CD4-positive, alpha-beta T cell treated with Interleukin-6 at 100 ng/mL for 8 hours (primary cell): Measurements from ENCODE around the gene XRCC5.
A peak's percentile ranks its signal among the peaks of the same experiment; 100 is the strongest.
"Not testable (repeated sequence)": the region's sequence is repeated elsewhere in the genome, so short reads cannot be mapped to it uniquely, and the experiment has no call there.

Experiments
- DNase-seq: peaks from one replicate; pipeline ENCODE4 v3.0.0-alpha.2; 2020; ENCODE audit warnings: mixed read lengths, low spot score

The XRCC5 gene

DNA sequence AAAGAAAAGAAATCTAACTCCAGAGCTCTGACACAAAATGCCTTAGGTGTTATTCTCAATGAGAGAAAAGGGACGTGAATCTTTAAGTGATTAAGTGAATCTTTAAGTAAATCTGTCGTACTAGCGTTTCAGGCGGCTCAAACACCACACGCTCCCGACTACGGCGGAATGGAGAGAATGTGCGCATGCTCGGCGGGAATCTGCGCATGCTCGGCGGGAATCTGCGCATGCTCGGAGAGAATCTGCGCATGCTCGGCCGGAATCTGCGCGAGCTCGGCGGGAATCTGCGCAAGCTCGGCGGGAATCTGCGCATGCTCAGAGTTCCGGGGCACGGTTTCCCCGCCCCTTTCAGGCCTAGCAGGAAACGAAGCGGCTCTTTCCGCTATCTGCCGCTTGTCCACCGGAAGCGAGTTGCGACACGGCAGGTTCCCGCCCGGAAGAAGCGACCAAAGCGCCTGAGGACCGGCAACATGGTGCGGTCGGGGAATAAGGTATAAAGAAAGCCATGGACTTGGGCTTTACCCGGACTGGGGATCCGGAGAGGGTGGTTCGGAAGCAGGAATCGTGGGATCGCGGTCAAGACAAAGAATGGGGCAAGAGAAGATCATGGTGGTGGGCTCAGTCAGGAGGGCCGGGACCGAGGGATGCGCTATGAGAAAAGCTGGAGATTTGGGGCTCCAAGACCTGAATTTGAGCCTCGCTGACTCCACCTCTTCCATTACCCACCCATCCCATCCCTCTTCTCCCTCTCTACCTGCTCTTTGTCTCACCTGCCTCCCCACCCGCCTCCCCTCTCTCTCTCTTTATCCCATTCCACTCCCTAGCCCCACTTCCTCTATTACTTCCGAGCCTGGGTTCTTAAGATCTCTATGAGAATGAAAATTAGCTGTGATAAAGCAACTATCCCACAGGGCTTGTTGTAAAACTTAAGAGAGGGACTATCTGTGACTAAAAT is at the start of gene XRCC5:
XRCC5 (plus strand) TSS at position 382 of the 955 bp plus-strand sequence; CDS start at position 471, 89 bp downstream.
- DNase-seq = peak; percentile 98

DNA sequence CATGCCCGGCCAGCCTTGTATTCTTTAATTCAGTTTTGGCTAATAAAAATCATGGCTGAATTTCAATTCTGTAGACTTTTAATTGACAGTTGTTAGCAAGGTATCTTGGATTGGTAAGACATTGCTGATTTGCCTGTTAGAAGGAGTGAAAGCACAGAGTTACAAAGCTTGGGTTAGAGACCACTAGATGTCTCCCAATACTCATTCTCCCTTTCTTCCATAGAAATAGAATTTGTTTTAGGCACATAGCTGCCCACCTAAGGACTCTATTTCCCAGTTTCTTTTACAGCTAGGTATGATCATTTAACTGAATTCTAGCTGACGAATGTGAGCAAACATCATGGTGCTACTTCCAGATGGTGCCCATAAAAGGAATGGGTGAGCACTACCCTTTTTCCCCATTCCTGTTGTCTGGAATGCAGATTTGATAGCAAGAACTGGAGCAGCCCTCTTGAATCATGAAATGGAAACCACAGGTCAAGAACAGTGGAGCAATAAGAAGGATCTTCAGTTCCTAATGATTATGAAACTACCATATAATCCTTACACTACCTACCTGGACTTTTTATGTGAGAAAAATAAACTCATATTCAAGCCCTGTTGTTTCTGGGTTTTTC is 45.0 kb upstream of the XRCC5 start:
- DNase-seq = no peak

DNA sequence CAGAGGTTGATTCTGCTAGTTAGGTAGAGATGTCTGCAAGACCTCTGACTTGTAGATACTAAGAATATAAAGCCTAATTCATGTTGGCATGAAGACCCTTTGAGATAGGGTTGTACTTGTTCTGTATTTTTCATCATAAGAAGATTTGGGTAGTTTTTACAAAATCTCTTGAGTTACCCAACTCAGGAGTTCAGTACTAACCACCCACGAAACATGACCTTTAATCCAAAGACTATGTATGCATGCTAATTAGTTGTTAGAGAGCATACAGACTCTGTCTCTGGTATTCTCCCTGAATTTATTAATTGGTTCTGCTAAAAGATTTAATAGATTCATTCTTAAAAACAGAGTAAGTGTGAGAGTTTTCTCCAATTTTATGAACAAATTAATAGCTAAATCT is 44.5 kb upstream of the XRCC5 start:
- no peak for DNase-seq

DNA sequence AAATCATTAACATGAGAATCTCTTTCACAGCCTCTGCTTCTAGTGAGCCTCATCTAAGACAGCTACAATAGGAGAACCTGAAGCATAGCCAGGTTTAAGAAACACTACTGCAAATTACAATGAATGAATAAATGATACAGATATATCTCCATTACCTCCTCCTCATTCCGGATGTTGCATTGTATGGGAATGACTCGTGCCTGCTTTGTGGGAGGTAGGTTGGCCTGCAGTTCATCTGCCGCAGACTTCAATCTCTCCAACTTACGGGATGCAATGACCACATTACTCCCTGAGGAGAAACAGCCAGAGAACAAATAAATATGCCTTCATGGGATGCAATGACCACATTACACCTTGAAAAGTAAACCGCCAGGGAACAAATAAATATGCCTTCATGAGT is 42.9 kb upstream of the XRCC5 start:
- DNase-seq = no peak

DNA sequence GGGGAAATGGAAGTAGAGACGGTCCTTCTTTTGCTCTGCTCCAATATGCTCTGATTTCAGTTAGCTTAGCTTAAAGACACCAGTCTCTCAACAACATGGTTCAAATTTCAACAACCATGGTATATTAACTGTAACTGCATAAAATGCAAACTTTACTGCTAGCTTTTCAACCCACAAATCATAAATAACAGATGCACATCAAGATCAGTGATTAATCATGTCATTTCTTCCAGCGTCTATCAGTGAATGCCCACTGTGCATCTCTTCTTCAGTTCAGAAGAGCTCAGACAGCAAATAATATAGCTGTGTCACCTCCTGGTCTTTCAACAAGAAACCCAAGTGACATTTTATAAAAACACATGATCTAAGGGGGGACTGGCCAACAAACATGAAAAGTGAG is 40.1 kb upstream of the XRCC5 start:
- no peak for DNase-seq

DNA sequence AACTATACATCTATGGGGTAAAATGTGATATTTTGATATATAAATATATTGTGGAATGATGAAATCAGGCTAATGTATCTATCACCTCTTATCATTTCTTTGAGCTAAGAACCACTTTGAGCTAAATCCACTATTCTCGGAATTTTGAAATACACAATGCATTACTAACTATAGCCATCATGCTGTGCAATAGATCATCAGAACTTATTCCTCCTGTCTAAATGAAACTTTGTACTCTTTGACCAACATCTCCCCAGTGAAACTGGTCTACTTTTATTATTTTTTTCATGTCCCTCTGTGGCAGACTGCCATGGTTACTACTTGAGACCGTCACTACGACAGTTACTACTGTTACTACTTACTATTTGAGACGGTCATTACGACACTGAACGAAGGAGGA is 39.0 kb upstream of the XRCC5 start:
- DNase-seq = no peak

DNA sequence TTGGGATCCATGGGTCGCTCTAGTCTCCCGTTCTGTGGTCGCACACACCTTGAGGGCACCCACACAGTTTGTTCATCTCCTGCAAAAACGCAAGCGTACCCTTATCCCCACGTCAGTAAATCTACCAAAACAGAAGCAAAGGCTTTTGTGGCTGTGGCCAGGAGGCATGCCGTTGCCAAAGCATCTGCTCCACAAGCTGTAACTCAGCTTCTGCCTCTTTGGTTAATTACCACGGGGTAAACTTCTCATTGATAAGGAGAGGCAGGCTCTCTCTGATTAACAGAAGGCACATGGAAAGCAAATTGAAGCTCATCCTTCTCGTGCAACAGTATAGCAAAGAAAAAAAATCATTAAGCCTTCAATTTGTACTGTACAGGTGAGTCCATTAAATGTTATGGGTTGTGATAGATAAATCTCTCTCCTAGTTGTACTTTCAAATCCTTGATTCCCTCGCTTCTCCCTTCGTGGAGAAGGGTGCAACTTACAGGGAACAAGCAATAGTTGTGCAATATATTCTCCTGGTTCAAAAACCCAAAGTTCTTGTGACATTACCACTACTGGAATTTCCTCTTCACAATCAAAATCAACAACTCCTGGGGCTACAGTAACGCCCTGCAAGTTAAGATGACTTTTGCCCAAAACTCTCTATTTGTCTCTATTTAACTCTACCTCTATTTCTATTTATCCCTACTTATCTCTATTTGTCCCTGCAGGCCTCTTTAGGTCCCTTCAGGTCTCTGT is 37.9 kb upstream of the XRCC5 start:
- DNase-seq = no peak

DNA sequence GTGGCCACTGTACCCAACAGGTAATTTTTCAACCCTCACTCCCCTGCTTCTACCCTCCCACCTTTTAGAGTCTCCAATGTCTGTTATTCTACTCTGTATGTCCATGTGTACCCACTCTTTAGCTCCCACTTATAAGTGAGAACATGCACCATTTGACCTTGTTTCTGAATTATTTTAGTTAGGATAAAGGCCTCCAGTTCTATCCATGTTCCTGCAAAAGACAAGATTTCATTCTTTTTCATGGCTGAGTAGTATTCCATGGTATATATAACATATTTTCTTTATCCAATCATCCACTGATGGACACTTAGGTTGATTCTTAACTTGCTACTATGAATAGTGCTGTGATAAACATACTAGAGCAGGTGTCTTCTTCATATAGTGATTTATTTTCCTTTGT is 36.7 kb upstream of the XRCC5 start:
- no peak for DNase-seq

DNA sequence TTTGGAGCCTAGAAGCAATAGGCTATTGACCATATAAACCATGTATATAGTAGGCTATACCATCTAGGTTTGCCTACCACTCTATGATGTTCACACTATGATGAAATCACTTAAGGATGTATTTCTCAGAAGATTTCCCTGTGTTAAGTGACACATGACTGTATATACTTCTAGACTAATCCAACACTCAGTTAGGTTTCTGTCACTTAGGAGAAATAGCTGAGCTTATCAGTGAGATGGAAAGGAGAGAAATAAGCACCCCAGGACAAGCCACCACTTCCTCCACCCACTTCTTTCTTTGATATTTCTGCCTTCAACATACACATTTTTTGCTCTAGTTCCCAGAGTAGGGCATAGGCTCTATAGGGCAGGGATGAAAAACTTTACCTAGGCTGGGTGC is 35.4 kb upstream of the XRCC5 start:
- no peak for DNase-seq

DNA sequence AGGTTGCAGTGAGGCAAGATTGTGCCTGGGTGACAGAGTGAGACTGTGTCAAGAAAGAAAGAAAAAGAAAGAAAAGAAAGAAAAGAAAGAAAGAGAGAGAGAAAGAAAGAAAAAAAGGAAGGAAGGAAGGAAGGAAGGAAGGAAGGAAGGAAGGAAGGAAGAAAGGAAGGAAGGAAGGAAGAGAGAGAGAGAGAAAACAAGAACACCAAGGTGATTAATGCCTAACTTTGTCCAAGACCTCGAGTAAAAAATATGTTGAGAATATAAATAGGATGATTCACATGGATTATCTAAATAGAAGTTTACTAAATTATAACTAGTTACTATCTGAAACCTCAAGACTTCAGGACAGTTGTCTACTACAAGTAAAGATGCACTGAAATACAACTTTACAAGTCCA is 34.8 kb upstream of the XRCC5 start:
- DNase-seq = no peak

DNA sequence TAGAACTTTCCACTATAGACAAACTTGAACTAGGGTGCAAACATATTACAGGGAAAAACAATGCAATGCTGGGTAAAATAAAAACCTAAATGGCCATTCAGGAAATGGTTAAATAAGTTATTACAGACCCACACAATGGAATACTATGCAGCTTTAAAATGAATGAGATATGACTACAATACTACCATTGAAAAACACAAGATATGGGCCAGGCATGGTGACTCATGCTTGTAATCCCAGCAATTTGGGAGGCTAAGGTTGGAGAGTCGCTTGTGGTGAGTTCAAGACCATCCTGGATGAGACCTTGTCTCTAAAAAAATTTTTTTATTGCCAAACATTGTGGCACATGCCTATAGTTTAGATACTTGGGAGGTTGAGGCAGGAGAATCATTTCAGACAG is 34.4 kb upstream of the XRCC5 start:
- no peak for DNase-seq

DNA sequence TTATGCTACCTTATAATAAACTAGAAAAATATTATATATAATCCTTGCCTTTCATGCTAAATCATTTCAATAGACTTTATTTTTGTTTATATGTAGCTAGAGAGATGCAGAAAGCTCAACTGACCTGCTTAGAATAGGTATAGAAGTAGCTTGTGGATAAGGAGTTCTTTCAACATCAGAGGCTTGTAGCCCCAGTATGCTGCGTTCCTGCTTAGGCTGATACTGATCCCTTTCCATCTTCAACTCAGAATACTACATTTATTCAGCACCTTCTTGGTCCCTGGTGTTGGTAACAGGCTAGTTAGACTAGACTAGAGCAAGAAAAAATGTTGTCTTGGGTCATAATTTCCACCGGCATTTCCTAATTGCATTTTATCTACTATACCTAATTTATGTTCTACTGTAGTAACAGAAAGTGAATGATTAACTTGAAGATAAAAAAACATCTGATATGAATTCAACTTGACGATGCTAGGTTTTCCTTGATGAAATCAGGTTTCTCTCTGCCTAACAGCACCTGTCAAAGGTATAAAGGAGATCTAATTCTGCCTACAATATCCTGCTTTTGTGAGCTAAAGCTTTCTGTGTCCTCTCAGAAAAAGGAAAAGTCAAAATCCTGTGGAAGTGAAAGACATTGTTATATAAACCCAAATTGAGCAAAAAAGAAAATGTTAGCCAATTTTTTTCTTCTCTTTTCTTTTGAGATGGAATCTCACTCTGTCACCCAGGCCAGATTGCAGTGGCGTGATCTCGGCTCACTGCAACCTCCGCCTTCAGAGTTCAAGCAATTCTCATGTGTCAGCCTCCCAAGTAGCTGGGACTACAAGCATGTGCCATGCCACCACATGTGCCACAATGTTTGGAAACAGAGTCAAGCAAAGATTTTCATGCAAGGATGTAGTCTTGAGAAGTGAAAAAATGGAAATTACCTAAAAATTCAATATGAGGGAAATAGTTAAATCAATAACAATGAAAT is 33.4 kb upstream of the XRCC5 start:
- DNase-seq = no peak

DNA sequence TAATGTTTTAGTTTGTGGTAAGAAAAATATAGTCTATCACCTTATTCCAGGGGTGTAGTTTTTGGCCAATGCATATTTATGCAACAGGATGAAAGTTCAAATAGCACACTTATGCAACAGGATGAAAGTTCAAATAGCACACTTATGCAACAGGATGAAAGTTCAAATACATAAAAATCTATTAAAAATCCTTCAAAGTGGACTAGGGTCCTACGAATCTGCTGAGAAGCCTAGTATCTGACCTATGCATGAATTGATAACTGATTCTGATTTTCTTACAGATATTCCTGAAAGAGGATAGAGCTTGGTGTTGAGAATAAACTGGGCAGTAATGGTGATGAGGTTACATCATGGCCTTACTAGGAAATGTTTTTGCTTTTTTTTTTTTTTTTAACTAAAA is 30.4 kb upstream of the XRCC5 start:
- no peak for DNase-seq

DNA sequence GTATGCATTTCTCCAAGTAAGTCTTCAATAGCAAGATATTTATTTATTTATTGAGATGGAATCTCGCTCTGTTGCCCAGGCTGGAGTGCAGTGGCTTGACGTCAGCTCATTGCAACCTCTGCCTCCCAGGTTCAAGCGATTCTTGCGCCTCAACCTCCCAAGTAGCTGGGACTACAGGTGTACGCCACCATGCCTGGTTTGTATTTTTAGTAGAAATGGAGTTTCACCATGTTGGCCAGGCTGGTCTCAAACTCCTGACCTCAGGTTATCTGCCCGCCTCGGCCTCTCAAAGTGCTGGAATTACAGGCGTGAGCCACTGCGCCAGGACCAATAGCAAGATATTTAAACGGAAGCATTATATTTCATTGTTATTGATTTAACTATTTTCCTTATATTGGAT is 29.1 kb upstream of the XRCC5 start:
- DNase-seq = not testable (repeated sequence)

DNA sequence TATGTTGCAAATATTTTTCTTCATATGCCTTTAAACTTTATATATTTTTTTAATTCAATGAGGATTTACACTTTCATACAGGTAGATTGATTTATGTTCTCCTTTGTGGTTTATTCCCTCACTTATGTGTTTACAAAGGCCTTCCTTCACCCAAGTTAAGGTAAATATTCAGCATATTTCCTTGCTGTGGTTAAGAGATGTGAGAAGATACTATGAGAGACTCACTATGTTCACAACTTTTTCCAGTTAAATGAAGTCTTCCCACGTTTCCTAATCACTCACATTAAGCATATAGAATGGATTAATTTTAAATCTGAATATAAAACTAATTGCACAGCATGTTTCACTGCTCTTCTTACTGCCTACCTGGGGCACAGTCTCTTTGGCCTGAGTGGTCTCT is 28.1 kb upstream of the XRCC5 start:
- DNase-seq = no peak

DNA sequence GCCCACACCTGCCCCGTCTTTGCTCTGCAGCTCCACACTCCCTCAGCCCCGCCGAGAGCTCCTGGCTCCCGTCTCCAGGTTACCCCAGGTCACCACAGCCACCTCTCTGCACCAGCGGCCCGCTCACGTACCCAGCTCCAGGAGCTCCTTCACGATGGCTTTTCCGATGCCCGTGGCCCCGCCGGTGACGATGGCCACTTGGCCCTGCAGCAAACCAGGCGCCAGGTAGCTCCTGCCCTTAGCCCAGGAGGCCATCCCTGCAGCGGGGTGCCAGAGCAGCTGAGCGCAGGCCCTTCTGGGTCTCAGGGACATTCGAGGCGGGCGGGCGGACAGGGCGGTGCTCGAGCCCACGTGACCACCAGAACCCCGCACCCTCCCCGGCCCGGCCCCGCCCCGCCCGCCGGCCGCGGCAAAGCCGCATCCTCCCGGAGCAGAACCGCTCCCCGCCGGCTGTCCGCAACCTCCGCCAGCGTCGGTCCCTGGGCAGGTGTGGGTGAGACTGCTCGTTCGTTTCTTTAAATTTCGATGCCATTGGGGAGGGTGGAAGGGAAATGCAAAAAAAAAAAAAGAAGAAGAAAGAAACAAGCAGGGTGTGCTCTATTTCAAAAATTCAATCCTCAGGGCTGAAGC is 27.5 kb upstream of the XRCC5 start, which contains the start of the genes PECR and TMEM169:
PECR (minus strand) TSS at position 323 of the 630 bp plus-strand sequence; CDS start at position 255, 68 bp downstream.
TMEM169 (plus strand) TSS at position 433 of the 630 bp plus-strand sequence. CDS start 14,045 bp downstream, outside the sequence.
- peak; percentile 71 for DNase-seq

DNA sequence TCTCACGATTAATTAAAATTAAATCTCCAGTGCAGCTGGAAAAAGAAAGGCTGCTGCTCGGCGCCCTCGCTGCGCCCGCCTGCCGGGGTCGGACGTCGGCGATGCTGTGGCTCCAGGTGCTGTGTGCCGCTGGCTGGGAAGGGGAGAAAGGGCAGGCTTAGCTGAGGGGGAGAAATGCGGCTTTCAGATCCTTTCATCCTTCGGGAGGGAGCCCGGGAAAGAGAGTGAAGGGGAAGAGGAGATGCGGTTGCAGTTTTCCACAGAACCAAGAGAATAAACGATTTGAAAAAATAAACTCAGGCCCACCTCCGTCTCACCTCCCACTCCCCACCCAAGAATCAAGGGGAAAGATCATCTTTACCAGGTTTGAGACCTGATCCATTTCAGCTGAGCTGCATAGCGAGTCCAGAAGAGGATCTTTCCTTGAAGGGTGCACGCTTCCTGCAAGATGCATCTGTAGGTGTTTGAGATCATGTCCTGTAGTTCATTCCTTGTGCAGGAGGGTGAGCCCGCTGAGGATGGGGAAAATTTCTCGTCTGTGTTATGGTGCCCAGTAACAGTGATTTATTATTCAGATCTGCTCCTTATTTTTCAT is 26.9 kb upstream of the XRCC5 start:
- DNase-seq = no peak

DNA sequence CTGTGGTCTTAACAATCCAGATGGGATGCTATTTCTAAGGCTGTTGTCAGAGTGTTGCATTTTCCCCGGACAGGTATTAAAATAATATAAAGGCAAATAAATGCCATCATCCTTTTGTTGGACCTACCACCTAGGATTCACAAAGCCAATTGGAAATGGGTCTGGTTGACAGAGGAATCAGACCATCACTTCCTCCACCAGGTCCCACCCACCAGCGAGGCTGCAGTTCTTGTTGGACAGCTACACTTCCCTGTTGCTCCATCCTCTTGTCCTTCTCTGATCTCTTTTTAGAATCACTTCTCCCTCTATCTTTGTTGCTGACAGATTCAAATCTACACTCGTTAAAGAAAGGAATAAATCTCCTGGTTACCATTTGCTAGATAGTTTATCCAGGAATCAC is 26.3 kb upstream of the XRCC5 start:
- DNase-seq = no peak

DNA sequence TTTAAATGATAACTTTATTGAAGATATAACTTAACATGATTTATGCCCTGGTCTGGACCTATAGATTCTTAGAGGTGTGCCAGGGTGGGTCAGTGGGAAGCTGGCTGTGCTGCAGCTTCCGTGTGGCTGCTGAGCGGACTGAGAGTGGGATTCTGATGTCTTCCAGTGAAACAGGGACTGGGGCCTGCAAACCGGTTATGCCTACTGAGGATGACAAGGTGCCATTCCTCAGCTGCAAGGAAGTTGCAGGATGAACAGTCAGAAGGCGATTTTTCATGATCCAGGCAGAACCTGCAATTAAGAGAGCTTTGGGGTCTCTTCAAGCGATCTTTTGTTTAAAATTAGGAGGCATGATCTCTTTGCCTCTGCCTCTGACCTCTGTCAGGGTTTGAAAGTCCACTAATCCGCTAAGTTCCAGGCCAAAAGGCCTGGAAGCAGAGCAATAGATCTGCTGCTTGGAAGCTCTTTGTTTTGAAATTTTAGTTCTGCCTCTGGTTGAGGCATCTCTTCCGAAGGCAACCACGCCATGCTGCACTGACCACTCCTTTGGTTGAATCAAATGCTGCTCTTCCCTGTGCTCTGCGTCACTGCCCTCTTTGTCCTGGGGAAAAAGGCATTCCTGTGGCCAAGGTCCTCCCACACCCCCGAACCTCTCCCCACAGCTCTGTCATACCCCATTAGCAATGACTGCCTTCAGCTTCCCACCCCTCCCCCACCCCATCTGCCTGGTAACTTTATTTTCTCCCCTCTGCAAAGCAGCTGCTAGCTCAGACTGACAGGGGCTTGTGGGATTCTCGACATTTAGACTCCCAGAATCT is 25.5 kb upstream of the XRCC5 start:
- no peak for DNase-seq

DNA sequence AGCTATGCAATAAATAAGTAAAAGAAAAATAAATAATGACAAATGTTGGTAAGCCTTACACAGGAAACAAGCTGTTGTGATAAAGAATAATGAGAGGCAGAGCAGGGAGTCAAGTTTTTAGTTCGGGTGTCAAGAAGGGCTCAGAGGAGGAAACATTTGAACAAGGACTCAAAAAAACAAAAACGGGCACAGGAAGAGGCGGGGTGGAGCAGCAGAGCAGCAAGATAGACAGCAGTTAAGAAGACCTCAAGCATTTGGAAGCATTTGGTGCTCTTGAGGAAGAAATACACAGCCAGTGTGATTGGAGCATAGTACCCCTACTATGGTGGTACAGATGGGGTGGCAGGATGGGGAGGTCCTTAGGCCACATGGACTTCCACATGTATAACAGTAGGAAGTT is 24.6 kb upstream of the XRCC5 start:
- DNase-seq = peak; percentile 57
